ENCODE results near the gene ZBTB12. TPM values are rescaled to one million over a fixed set of nuclear protein-coding genes. Genes with fewer than 3 reads are reported as not detected.
"Not testable (repeated sequence)": the region's sequence is repeated elsewhere in the genome, so short reads cannot be mapped to it uniquely, and the experiment has no call there.

ZBTB12 gene
- total RNA-seq, 1 donor from 2014 or later = 2.2 TPM

GRCh38 chr6:31922942-31923341, 21.1 kb upstream of the ZBTB12 start:
- intact Hi-C loops (cut with micrococcal nuclease) = no loop called here

DNA sequence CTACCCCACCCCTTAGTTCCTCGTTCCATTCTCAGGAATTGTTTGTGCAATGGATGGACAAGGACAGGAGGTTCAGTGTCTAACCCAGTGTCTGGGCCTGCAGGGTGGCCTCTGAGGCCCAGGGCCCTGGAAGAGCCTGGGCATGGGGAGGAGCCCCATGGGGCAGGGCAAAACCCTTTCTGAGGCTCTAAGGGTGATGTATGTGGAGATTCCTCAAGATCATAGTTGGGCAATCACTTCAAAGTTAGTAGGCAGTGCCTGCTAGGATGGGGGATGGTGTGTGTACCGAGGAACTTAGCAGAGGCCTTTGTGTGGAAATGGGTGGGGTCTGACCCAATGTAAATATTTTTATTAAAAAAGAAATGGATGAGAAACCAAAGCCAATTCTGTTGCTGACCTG, 18.9 kb upstream of the ZBTB12 start:
- intact Hi-C loops (cut with micrococcal nuclease) = no loop called here

- intact Hi-C loops (cut with micrococcal nuclease) = no loop called here
These were observed 17.9 kb upstream of the ZBTB12 start for GRCh38 chr6:31919624-31920303.

- intact Hi-C loops (cut with micrococcal nuclease) = no loop called here
These were observed 16.3 kb upstream of the ZBTB12 start for GRCh38 chr6:31918069-31918720.

- intact Hi-C loops (cut with micrococcal nuclease) = no loop called here
These were observed 13.9 kb upstream of the ZBTB12 start for GRCh38 chr6:31915756-31916155.

DNA sequence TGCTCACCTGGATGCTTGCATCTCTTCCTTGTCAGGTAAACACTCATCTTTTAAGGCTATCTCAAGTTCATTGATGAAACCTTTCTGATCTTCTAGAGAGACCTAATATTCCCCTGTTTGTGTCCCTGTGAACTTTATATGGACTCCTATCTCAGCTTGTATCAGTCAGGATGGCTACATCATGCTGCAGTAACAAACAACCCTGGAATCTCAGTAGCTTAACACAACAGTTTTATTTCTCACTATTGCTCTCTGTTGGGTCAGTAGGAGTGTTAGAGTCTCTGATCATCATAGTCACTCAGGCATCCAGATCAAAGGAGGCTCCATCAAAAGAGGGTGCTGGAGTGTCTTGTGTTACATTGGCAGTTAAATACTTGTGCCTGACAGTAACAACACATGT, 13.5 kb upstream of the ZBTB12 start:
- intact Hi-C loops (cut with micrococcal nuclease) = no loop called here

GRCh38 chr6:31911826-31912585, 10.1 kb upstream of the ZBTB12 start:
- intact Hi-C loops (cut with micrococcal nuclease) = no loop called here

DNA sequence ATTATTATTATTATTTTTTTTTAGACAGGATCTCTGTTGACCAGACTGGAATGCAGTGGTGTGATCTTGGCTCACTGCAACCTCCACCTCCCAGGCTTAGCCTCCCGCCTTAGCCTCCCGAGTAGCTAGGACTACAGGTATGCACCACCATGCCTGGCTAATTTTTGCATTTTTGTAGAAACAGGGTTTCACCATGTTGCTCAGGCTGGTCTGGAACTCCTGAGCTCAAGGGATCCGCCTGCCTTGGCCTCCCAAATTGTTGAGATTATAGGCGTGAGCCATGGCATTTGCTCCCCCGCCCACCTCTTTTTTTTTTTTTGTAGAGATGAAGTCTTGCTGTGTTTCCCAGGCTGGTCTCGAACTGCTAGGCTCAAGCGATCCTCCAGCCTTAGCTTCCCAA, 7.4 kb upstream of the ZBTB12 start:
- intact Hi-C loops (cut with micrococcal nuclease) = not testable (repeated sequence)

DNA sequence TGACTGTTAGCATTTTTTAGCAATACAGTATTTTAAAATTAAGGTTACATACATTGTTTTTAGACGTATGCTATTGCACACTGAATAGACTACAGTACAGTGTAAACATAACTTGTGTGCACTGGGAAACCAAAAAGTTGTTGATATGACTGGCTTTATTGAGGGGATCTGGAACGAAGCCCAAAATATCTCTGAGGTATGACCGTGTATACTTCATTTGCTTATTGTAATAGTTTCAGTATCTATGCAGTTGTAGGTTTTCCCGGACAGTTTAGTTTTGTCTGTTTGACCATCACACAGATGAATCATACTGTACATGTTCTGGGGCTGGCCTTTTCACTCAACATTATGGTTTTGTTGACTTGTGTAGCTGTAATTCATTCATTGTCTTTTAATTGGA, 6.9 kb upstream of the ZBTB12 start:
- intact Hi-C loops (cut with micrococcal nuclease) = no loop called here

DNA sequence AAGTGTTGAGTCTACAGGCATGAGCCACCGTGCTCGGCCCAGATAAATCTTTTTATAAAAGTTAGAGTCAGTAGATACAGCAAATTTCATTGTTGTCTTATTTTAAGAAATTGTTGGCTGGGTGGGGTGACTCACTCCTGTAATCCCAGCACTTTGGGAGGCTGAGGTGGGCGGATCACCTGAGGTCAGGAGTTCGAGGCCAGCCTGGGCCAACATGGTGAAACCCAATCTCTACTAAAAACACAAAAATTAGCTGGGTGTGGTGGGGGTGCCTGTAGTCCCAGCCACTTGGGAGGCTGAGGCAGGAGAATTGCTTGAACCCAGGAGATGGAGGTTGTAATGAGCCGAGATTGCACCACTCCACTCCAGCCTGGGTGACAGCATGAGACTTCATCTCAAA, 6.4 kb upstream of the ZBTB12 start:
- intact Hi-C loops (cut with micrococcal nuclease) = not testable (repeated sequence)

GRCh38 chr6:31907158-31907813, 5.4 kb upstream of the ZBTB12 start:
- intact Hi-C loops (cut with micrococcal nuclease) = no loop called here

- intact Hi-C loops (cut with micrococcal nuclease) = not testable (repeated sequence)
These were observed 4.8 kb upstream of the ZBTB12 start for GRCh38 chr6:31906727-31907126.

- intact Hi-C loops (cut with micrococcal nuclease) = no loop called here
These were observed 4.2 kb upstream of the ZBTB12 start for GRCh38 chr6:31906122-31906521.

DNA sequence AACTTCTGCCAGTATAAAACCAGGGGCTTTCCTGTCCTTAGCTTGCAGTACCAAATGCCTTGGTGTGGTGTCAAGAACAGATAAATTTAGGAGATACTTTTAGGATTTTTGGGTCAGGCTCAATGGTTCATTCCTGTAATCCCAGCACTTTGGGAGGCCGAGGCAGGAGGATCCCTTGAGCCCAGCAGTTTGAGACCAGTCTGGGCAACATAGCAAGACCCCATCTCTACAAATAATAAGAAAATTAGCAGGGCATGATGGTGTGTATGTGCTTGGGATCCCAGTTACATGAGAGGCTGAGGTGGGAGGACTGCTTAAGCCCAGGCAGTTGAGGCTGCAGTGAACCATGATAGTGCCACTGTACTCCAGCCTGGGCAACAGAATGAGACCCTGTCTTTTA, 3.2 kb upstream of the ZBTB12 start:
- intact Hi-C loops (cut with micrococcal nuclease) = no loop called here

- intact Hi-C loops (cut with micrococcal nuclease) = no loop called here
These were observed 2.1 kb upstream of the ZBTB12 start for GRCh38 chr6:31903957-31904356.

DNA sequence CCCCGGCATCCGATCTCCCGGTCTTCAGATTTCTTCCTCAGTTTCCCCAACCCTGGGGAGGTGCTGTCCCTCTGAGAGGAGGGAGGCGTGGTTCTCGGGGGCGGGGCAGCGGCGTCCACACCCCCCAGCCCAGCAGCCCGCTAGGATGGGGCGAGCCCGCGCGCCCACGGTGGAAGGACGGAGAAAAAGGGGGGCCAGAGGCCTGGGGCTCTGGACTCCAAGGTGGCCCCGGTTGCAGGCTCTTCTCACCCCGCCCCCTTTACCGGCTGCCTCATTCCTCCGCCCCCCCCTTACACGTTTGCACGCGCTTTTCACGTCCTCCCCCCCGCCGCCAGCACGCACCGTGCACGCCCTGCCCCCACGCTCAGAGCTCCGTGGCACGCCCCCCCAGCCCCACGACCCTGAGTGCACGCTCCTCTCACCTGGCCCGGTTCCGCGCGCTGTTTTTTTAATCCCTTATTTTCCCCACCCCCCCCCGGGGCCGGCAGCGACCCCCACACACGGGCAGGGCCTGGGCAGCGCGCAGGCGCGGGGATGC, 402 bp downstream of the ZBTB12 start:
- intact Hi-C loops (cut with micrococcal nuclease) = no loop called here

- intact Hi-C loops (cut with micrococcal nuclease) = no loop called here
These were observed 920 bp downstream of the ZBTB12 start for GRCh38 chr6:31900917-31901414.

DNA sequence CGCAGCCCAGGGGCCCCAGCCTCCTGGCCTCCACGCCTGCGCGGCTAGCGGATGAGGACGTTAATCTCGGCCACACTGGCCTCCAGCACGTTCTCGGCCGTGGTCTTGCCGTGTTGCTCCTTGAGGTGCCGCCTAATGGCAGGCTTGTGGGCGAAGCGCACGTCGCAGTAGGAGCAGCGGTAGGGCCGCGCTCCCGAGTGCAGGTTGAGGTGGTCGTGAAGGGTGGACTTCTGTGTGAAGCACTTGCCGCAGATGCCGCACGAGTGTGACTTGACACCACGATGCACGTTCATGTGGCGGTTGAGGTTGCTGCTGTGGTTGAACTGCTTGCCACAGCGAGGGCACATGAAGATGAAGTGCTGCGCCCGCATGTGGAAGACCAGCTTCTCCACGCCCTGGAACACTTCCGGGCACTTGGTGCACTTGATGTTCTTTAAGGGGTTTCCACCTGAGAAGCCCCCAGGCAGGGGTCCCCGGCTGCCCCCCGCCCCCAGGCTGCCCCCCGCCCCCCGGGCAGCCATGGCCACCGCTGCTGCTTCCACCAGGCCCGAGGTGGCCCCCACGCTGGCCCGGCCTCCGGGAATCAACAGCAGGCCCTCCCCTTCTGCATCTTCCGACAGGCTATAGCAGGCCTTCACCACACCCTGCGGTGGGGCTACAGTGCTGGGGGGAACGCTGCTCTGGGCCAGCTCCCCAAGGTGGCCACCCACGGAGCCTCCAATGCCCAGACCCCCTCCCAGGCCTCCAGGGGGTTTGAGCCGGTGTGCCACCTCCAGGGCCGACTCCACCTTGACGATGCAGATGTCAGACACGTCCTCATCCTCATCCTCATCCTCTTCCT, 1.8 kb downstream of the ZBTB12 start:
- intact Hi-C loops (cut with micrococcal nuclease) = loop anchor here (2.0 to 5.0 kb wide), 5 partner anchors 161 to 1283 kb away; partner anchors contain the start of genes GPSM3, MRPS18B, PBX2 and PPP1R10

- intact Hi-C loops (cut with micrococcal nuclease) = loop anchor here (2.0 to 5.0 kb wide), 5 partner anchors 160 to 1282 kb away; partner anchors contain the start of genes GPSM3, MRPS18B, PBX2 and PPP1R10
These were observed 2.7 kb downstream of the ZBTB12 start for GRCh38 chr6:31899215-31899614.

GRCh38 chr6:31898383-31899011, 3.4 kb downstream of the ZBTB12 start:
- intact Hi-C loops (cut with micrococcal nuclease) = loop anchor here (1.0 to 5.0 kb wide), 11 partner anchors 61 to 1281 kb away; partner anchors contain the start of genes ATF6B, BAG6, DXO and GPSM3
